HEK293 (cell line): ENCODE data around the gene ZSWIM6.

ENCODE experiments used
- CTCF ChIA-PET: fragments of 350-600 bp; formaldehyde crosslinking; extraction: SDS; loops from one replicate; lab custom pipeline; 2021; ENCODE audit warnings: antibody characterized with exemption; lab: Yijun Ruan, JAX
- POLR2A ChIA-PET: fragments of 300-600 bp; formaldehyde crosslinking; extraction: SDS; loops from one replicate; lab custom pipeline; 2020; ENCODE audit warnings: antibody characterized with exemption, inconsistent platforms; lab: Yijun Ruan, JAX
- H3K27ac ChIP-seq: fragments of 200-500 bp; sonication (Bioruptor generic); 2 replicates; pipeline ENCODE4 v1.5.1; 2014; ENCODE audit warnings: low read depth, low read length, control low read depth, inconsistent platforms; ENCODE audit errors: extremely low read depth
- H3K36me3 ChIP-seq, 2 experiments: fragments of 200-500 bp in 1 of 2; sonication (Bioruptor generic) in 1 of 2; 1 replicate in 1 of 2; 2 replicates in 1 of 2; pipeline ENCODE4 v1.5.1; 2014 to 2017; ENCODE audit warnings: inconsistent platforms in 2 of 2, low read length in 2 of 2; ENCODE audit not compliant: control insufficient read depth in 2 of 2, insufficient read depth in 1 of 2
- H3K4me1 ChIP-seq: fragments of 200-500 bp; sonication (Bioruptor generic); 2 replicates; pipeline ENCODE4 v1.5.1; 2014; ENCODE audit warnings: mild to moderate bottlenecking, low read length, inconsistent platforms; ENCODE audit not compliant: control insufficient read depth, insufficient read depth
- H3K4me3 ChIP-seq: 2 replicates; pipeline ENCODE4 v1.5.1; 2011; ENCODE audit warnings: low read depth, mild to moderate bottlenecking, control low read depth, low read length, moderate library complexity
- H3K9me3 ChIP-seq: fragments of 200-500 bp; sonication (Bioruptor generic); 2 replicates; pipeline ENCODE4 v1.5.1; 2014; ENCODE audit warnings: low read depth, low read length, inconsistent platforms; ENCODE audit not compliant: control insufficient read depth, insufficient read depth
- ATF2 ChIP-seq: fragments of 450-650 bp; formaldehyde crosslinking; IDR thresholded peaks from 2 replicates; pipeline ENCODE4 v1.5.1; 2016; ENCODE audit warnings: missing biosample characterization, missing genetic modification characterization, low read depth
- ELK4 ChIP-seq: IDR thresholded peaks from 2 replicates; pipeline ENCODE4 v1.6.1; 2011; ENCODE audit warnings: mild to moderate bottlenecking, low read depth, low read length, borderline replicate concordance
- GLI2 ChIP-seq: fragments of 450-650 bp; formaldehyde crosslinking; IDR thresholded peaks from 2 replicates; pipeline ENCODE4; 2017; ENCODE audit warnings: missing biosample characterization, missing genetic modification characterization, low read depth, borderline replicate concordance
- KLF10 ChIP-seq: fragments of 450-650 bp; IDR thresholded peaks from 2 replicates; pipeline ENCODE4 v1.5.1; 2018; ENCODE audit warnings: missing biosample characterization, mild to moderate bottlenecking, missing genetic modification characterization
- KLF17 ChIP-seq: fragments of 450-650 bp; formaldehyde crosslinking; IDR thresholded peaks from 2 replicates; pipeline ENCODE4 v1.5.1; 2016; ENCODE audit warnings: missing biosample characterization, missing genetic modification characterization
- KLF8 ChIP-seq: fragments of 450-650 bp; formaldehyde crosslinking; IDR thresholded peaks from 2 replicates; pipeline ENCODE4 v1.5.1; 2016; ENCODE audit warnings: missing biosample characterization, missing genetic modification characterization
- WT1 ChIP-seq: fragments of 450-650 bp; formaldehyde crosslinking; IDR thresholded peaks from 2 replicates; pipeline ENCODE4 v1.5.1; 2016; ENCODE audit warnings: missing biosample characterization, missing genetic modification characterization
- ZBTB1 ChIP-seq: fragments of 450-650 bp; formaldehyde crosslinking; IDR thresholded peaks from 2 replicates; pipeline ENCODE4 v1.5.1; 2016; ENCODE audit warnings: missing biosample characterization, missing genetic modification characterization
- ZBTB17 ChIP-seq: fragments of 450-650 bp; formaldehyde crosslinking; IDR thresholded peaks from 2 replicates; pipeline ENCODE4 v1.5.1; 2016; ENCODE audit warnings: missing biosample characterization, missing genetic modification characterization
- ZNF169 ChIP-seq: fragments of 450-650 bp; formaldehyde crosslinking; IDR thresholded peaks from 2 replicates; pipeline ENCODE4 v1.5.1; 2016; ENCODE audit warnings: missing biosample characterization, missing genetic modification characterization
- ZNF175 ChIP-seq: fragments of 450-650 bp; formaldehyde crosslinking; IDR thresholded peaks from 2 replicates; pipeline ENCODE4 v1.5.1; 2016; ENCODE audit warnings: missing biosample characterization, missing genetic modification characterization
- ZNF223 ChIP-seq: fragments of 450-650 bp; formaldehyde crosslinking; IDR thresholded peaks from 2 replicates; pipeline ENCODE4 v1.5.1; 2016; ENCODE audit warnings: missing biosample characterization, missing genetic modification characterization
- ZNF266 ChIP-seq: fragments of 450-650 bp; formaldehyde crosslinking; IDR thresholded peaks from 2 replicates; pipeline ENCODE4 v1.5.1; 2016; ENCODE audit warnings: missing biosample characterization, missing genetic modification characterization, low read depth
- ZNF280D ChIP-seq: fragments of 450-650 bp; formaldehyde crosslinking; IDR thresholded peaks from 2 replicates; pipeline ENCODE4 v1.5.1; 2016; ENCODE audit warnings: missing biosample characterization, missing genetic modification characterization
- ZNF302 ChIP-seq: fragments of 450-650 bp; formaldehyde crosslinking; IDR thresholded peaks from 2 replicates; pipeline ENCODE4 v1.5.1; 2016; ENCODE audit warnings: missing biosample characterization, missing genetic modification characterization, low read depth
- ZNF350 ChIP-seq: fragments of 450-650 bp; formaldehyde crosslinking; IDR thresholded peaks from 2 replicates; pipeline ENCODE4 v1.5.0; 2017; ENCODE audit warnings: missing biosample characterization, mild to moderate bottlenecking, missing genetic modification characterization
- ZNF433 ChIP-seq: fragments of 450-650 bp; formaldehyde crosslinking; IDR thresholded peaks from 2 replicates; pipeline ENCODE4 v1.5.1; 2016; ENCODE audit warnings: missing biosample characterization, missing genetic modification characterization, low read depth
- ZNF513 ChIP-seq: fragments of 450-650 bp; IDR thresholded peaks from 2 replicates; pipeline ENCODE4 v1.5.1; 2018; ENCODE audit warnings: missing biosample characterization, missing genetic modification characterization
- ZNF529 ChIP-seq: fragments of 450-650 bp; formaldehyde crosslinking; IDR thresholded peaks from 2 replicates; pipeline ENCODE4 v1.5.1; 2017; ENCODE audit warnings: missing genetic modification characterization, missing biosample characterization; ENCODE audit not compliant: insufficient replicate concordance
- ZNF548 ChIP-seq: fragments of 450-650 bp; formaldehyde crosslinking; IDR thresholded peaks from 2 replicates; pipeline ENCODE4 v1.5.1; 2016; ENCODE audit warnings: missing biosample characterization, missing genetic modification characterization
- ZNF549 ChIP-seq: fragments of 450-650 bp; IDR thresholded peaks from 2 replicates; pipeline ENCODE4 v1.5.1; 2018; ENCODE audit warnings: missing biosample characterization, missing genetic modification characterization, mild to moderate bottlenecking, inconsistent platforms, moderate library complexity
- ZNF621 ChIP-seq: fragments of 450-650 bp; formaldehyde crosslinking; IDR thresholded peaks from 2 replicates; pipeline ENCODE4 v1.5.1; 2017; ENCODE audit warnings: missing biosample characterization, missing genetic modification characterization
- ZNF639 ChIP-seq: fragments of 450-650 bp; formaldehyde crosslinking; IDR thresholded peaks from 2 replicates; pipeline ENCODE4 v1.5.1; 2016; ENCODE audit warnings: missing biosample characterization, missing genetic modification characterization
- ZNF654 ChIP-seq: fragments of 450-650 bp; formaldehyde crosslinking; IDR thresholded peaks from 2 replicates; pipeline ENCODE4 v1.5.1; 2016; ENCODE audit warnings: low read depth, missing biosample characterization, missing genetic modification characterization

Gene ZSWIM6

GRCh38 chr5:61332358-61332749 lies 296 bp downstream of the ZSWIM6 start:
- H3K36me3 ChIP-seq = no peaks in the 10 kb centered on the region
- ChIA-PET CTCF (interaction anchor here (0.9 to 1.1 kb wide), 2 partner anchors 25 to 327 kb away, joined by 3 to 4 read pairs; no protein-coding TSS in a partner anchor), POLR2A (interaction anchor here (0.6 to 2.6 kb wide), 14 partner anchors 11 to 482 kb away, joined by 3 to 37 read pairs (median 6); partner anchors contain the start of gene SMIM15)
- peak overlapping the region; percentile 88 for H3K27ac ChIP-seq
- no peaks in the 10 kb centered on the region; the same call in 1 of the 2 replicates for H3K9me3 ChIP-seq
- H3K4me1 ChIP-seq = peaks cover 12% of the 10 kb centered on the region
- H3K4me3 ChIP-seq = peak overlapping the region; percentile 99
- TF ChIP-seq ZBTB1 (tag by site-specific recombination) = no peak
- no peak for TF ChIP-seq ZNF639 (tag by site-specific recombination)
- no peak for TF ChIP-seq KLF10
- no peak for TF ChIP-seq ATF2 (tag by site-specific recombination)
- TF ChIP-seq ZNF175 (tag by site-specific recombination) = no peak
- no peak for TF ChIP-seq ZNF223 (tag by site-specific recombination)
- no peak for TF ChIP-seq ZNF266 (tag by site-specific recombination)
- no peak for TF ChIP-seq ZNF169 (tag by site-specific recombination)
- no peak for TF ChIP-seq ZNF548 (tag by site-specific recombination)
- TF ChIP-seq GLI2 = no peak
- TF ChIP-seq ZNF621 (tag by site-specific recombination) = no peak
- TF ChIP-seq ZNF280D = no peak
- TF ChIP-seq ZNF654 (tag by site-specific recombination) = no peak
- no peak for TF ChIP-seq KLF8 (tag by site-specific recombination)
- no peak for TF ChIP-seq ZNF549 (tag by site-specific recombination)
- TF ChIP-seq ZNF513 (tag by site-specific recombination) = no peak

GRCh38 chr5:61332851-61333320 lies 828 bp downstream of the ZSWIM6 start:
- H3K4me1 ChIP-seq = peaks cover 9% of the 10 kb centered on the region
- ChIA-PET POLR2A (interaction anchor here (1.0 to 1.4 kb wide), 2 partner anchors 18 to 75 kb away, joined by 4 read pairs; no protein-coding TSS in a partner anchor), CTCF (no interaction called here)
- H3K36me3 ChIP-seq = no peaks in the 10 kb centered on the region
- no peaks in the 10 kb centered on the region; the same call in 1 of the 2 replicates for H3K9me3 ChIP-seq
- peak overlapping the region; percentile 99 for H3K4me3 ChIP-seq
- peak overlapping the region; percentile 72 for H3K27ac ChIP-seq
- no peak for TF ChIP-seq ELK4
- peak; percentile 53; the same call in 1 of the 2 replicates for TF ChIP-seq KLF17
- no peak for TF ChIP-seq ZNF302 (tag by site-specific recombination)
- TF ChIP-seq ZNF639 (tag by site-specific recombination) = no peak
- TF ChIP-seq ZNF350 = no peak
- no peak for TF ChIP-seq ZNF529
- TF ChIP-seq ZBTB17 (tag by site-specific recombination) = no peak
- 0 out of 2 replicates have a peak, but pooled peaks have one; percentile 16 for TF ChIP-seq WT1 (tag by site-specific recombination)
- no peak for TF ChIP-seq ZNF433 (tag by site-specific recombination)
